GM19351 (cell line): ENCODE results near the gene AGMO.
"Not testable (repeated sequence)": the region's sequence is repeated elsewhere in the genome, so short reads cannot be mapped to it uniquely, and the experiment has no call there.

ENCODE experiments used
- ATAC-seq: cut with Tn5 transposase; IDR thresholded peaks from one replicate; pipeline ENCODE4 v1.9.1; 2021; ENCODE audit warnings: mild to moderate bottlenecking, moderate library complexity; ENCODE audit not compliant: unreplicated experiment

AGMO gene

GRCh38 chr7:15332956-15333355, 228.9 kb downstream of the AGMO start:
- no peak for ATAC-seq

DNA sequence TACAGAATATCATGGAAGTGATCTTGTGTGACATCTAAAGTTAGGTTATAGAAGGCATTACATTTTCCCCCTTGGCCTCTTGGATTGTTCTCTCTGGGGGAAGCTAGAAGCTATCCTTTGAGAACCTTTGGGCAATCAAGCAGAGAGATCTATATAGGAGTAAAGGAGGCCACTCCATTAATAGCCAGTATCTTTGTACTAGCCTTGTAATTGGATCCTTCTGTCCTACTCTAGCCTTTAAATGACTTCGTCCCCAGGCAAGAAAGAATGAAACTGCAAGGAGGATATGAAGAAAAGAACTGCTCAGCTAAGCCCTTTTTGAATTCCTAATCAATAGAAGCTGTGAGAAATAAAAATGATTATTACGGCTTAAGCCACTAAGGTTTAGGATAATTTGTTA, 230.9 kb downstream of the AGMO start:
- no peak for ATAC-seq

DNA sequence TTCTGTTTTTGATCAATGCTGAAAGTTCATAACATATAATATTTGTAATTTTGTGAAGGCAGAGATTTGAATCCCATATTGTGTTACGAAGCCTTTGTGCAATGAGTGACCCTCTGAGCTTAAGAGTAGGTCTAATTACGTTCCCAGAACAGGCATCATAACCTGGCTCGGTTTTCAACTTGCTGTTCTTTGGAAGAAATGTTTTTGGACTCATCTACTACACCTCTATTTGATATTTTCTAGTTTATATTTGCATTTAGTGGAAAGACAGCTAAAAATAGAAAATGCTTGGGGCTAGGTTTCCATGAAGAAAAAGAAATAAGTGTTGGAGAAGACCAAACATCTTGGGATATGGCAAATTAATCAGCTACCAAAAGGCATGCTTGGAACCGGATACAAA, 234.8 kb downstream of the AGMO start:
- ATAC-seq, result no peak

GRCh38 chr7:15326044-15326644, 235.7 kb downstream of the AGMO start:
- no peak for ATAC-seq

GRCh38 chr7:15323550-15323949, 238.3 kb downstream of the AGMO start:
- ATAC-seq, result no peak

GRCh38 chr7:15317215-15317614, 244.6 kb downstream of the AGMO start:
- no peak for ATAC-seq

DNA sequence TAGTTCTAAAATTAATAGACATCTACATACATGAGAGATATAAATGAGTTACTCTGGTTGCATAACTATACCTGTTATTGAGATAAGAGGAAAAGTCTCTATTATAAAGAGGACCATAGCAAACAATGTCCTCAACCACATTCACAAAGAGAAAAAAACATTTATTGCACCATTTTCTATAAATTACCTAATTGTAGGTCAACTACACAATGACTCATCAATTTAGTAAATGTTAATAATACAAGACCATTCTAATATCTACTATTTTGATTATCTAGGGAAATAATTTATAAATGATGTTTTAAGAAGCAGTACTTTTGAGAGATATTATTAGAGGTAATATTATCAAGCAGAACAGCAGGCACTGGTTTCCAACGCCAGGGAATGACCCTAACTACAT, 246.1 kb downstream of the AGMO start:
- no peak for ATAC-seq

DNA sequence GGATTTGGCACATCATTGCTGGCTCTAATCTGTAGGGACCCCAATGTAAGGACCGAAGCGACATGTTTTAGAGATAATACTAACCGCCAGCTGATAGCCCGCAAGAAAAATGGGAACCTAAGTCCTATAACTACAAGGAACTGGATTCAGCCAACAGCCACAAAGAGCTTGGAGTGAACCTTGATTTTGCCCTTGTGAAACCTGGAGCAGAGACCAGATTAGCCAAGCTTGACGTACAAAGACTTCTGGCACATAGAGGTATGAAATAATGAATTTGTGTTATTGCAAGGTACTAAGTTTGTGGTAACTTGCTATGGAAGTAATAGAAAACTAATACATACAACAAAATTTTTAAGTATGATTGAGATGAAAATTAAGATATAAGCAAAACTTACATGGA, 246.9 kb downstream of the AGMO start:
- no peak for ATAC-seq

DNA sequence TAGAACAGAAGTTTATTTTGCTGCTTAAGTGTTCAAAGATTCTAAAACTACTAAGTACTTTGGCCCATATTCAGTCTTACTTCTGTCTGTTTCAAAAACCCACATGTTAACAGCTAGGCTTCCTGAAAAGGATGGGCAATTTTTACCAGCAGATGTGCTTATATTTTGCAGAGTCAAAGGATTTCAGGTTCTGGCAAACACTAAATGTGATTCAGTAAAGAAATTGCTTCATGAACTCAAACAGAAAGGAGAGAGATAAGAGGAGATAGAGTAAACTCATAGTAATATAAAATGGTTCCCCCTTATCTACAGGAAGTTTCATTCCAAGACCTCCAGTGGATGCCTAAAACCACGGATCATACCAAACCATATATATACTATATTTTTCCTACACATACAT, 248.5 kb downstream of the AGMO start:
- ATAC-seq, result no peak

DNA sequence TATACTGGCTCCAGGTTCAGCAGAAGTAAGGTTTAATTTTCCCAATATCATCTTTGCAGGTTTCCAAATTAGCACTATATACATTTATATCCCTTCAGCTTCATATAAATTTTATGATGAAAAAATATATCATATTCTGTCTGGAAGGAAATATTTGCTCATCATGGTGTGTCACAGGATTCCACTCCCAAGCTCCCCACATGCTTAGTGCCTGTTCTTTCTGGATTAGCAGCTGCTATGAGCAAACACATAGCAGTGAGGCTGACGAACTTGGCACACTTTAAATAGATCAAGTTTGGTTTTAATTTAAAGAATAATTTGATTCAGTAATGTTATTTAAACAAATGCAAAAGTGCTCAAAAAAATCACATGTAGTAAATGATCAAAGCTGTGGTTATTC, 251.9 kb downstream of the AGMO start:
- ATAC-seq, result no peak

GRCh38 chr7:15308821-15309220, 253.0 kb downstream of the AGMO start:
- no peak for ATAC-seq

- ATAC-seq, result no peak
Measured at GRCh38 chr7:15306296-15306695, 255.5 kb downstream of the AGMO start.

DNA sequence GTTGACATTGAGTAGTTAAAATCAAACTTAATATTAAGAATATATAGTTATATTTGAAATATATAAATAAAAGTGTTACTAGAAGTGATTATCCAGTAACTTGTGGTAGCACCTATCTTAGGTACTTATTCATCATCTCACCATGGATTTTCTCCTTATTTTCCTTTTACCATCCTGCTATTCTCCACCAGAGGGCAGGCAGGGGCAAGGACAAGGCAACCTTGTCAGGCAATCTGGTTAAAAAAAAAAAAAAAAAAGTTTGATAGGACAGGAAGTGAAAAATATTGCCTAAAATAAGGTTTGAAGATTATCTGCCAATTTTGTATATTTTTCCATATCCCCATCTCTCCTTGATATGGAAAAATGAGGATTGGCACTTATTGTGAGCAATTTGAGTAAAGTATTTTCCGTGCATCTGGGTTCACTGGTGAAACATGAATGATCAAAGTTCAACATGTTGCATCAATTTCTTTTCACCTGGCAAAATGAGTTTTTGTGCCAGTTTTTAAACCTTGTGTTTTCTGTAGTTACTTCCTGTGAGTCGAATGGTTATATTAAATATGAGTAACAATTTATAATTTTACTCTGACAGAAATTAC, 256.7 kb downstream of the AGMO start:
- ATAC-seq, result peak; percentile 83

GRCh38 chr7:15303357-15303756, 258.5 kb downstream of the AGMO start:
- no peak for ATAC-seq

GRCh38 chr7:15300986-15301385, 260.8 kb downstream of the AGMO start:
- ATAC-seq, result not testable (repeated sequence)

DNA sequence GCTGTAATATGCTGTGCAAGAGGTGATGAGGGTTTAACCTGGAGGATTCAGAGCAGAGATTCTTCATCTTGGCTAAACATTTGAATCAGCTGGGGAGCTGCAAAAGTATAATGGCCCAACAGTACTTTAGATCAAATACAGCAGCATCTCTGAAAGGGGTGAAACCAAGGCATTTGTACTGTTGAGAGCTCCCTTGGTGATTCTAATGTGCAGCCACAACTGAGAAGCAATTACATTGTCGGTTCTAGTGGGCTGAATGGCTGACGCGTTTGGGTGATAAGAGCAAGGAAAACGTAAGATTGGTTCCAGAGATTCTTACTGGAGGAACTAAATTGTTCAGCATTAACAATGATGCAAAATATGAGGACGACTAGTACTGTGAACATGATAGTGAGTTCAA, 269.7 kb downstream of the AGMO start:
- no peak for ATAC-seq

DNA sequence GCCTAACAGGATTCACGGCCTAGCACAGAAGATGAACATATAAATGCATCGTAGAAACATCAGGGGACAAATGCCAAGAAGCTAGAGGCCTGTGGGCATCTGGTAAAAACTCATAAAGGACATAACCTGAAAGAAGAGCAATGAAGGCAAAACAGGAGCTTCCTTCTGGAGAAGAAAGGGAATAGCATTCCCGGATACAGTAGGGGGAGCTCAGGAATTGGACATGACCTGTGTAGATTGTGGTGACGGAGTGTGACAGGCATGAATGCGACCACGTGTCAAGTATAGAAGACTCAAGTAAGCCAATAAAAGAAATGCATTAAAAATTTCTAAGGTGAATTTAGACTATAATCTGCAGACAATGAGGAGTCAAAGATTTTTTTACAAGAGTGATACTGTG, 270.1 kb downstream of the AGMO start:
- ATAC-seq, result no peak

GRCh38 chr7:15288741-15289140, 273.1 kb downstream of the AGMO start:
- ATAC-seq, result no peak

GRCh38 chr7:15284396-15284795, 277.4 kb downstream of the AGMO start:
- no peak for ATAC-seq

- no peak for ATAC-seq
Measured at GRCh38 chr7:15280078-15280733, 281.6 kb downstream of the AGMO start.

DNA sequence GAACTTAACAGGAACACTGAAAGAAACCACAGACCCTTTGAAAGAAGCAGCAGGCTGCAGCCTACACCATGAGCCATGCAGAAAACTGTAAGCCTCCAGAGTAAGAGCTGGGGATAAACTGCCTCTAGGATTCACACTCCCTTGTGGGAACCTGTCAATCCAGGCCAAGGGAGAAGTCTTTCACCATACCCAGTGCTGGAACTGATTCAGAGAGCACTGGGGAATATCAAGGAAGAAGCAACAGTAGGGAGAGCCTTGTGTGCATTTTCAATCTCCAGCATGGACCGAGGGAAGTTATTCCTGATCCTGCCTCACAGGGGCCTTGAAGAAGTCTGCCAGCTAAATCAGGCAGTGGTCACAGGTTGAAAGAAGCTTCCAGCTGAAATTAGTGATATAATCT, 282.2 kb downstream of the AGMO start:
- no peak for ATAC-seq

GRCh38 chr7:15257689-15258088, 304.1 kb downstream of the AGMO start:
- no peak for ATAC-seq

GRCh38 chr7:15252181-15252580, 309.6 kb downstream of the AGMO start:
- no peak for ATAC-seq
